GM12874 (cell line): ENCODE results near the gene COL11A1.

Source experiments
- CTCF ChIP-seq: IDR thresholded peaks from 2 replicates; pipeline ENCODE4 v1.5.1; 2011; ENCODE audit warnings: low read depth, mild to moderate bottlenecking, control low read depth, low read length, moderate library complexity; ENCODE audit not compliant: insufficient read depth

The COL11A1 gene

GRCh38 chr1:102879439-102879993 is 228.8 kb downstream of the COL11A1 start:
- TF ChIP-seq CTCF: no peak

- TF ChIP-seq CTCF: no peak
Measured at GRCh38 chr1:102875756-102876155, 232.6 kb downstream of the COL11A1 start.

- no peak for TF ChIP-seq CTCF
Measured at GRCh38 chr1:102872526-102872925, 235.8 kb downstream of the COL11A1 start.

- TF ChIP-seq CTCF: no peak
Measured at GRCh38 chr1:102872097-102872496, 236.2 kb downstream of the COL11A1 start.

GRCh38 chr1:102863704-102864103 is 244.6 kb downstream of the COL11A1 start:
- TF ChIP-seq CTCF: no peak

- TF ChIP-seq CTCF: no peak
Measured at GRCh38 chr1:102861247-102861646, 247.1 kb downstream of the COL11A1 start.

- no peak for TF ChIP-seq CTCF
Measured at GRCh38 chr1:102858695-102859094, 249.6 kb downstream of the COL11A1 start.
